PFSK-1 (cell line): ENCODE data around the gene CUX1.

Experiments
- FOXP2 ChIP-seq: optimal IDR thresholded peaks from 2 replicates; pipeline ENCODE3; 2011; ENCODE audit warnings: borderline replicate concordance, control low read depth, inconsistent platforms; ENCODE audit not compliant: insufficient read depth; ENCODE audit errors: extremely low read length, extremely low read depth
- POLR2AphosphoS5 ChIP-seq: IDR thresholded peaks from 2 replicates; pipeline ENCODE4 v1.6.1; 2012; ENCODE audit warnings: low read depth, mild to moderate bottlenecking, control low read depth, low read length, moderate library complexity
- SIN3A ChIP-seq: IDR thresholded peaks from 2 replicates; pipeline ENCODE4 v1.6.1; 2012; ENCODE audit warnings: mild to moderate bottlenecking, low read length, moderate library complexity, borderline replicate concordance; ENCODE audit not compliant: insufficient read depth
- TAF1 ChIP-seq: IDR thresholded peaks from 2 replicates; pipeline ENCODE4 v1.6.1; 2012; ENCODE audit warnings: low read length, control low read depth, borderline replicate concordance; ENCODE audit not compliant: insufficient read depth
- TF ChIP-seq, protein P1 (sequence below), 2 experiments: IDR thresholded peaks; 2 replicates each; pipeline versions ENCODE4 v1.6.1 to v1.8.0; 2011 to 2012; ENCODE audit warnings: low read depth in 2 of 2, low read length in 2 of 2, control low read depth in 1 of 2, inconsistent platforms in 1 of 2, mild to moderate bottlenecking in 1 of 2, moderate library complexity in 1 of 2; ENCODE audit not compliant: insufficient read depth in 1 of 2

Gene CUX1

DNA sequence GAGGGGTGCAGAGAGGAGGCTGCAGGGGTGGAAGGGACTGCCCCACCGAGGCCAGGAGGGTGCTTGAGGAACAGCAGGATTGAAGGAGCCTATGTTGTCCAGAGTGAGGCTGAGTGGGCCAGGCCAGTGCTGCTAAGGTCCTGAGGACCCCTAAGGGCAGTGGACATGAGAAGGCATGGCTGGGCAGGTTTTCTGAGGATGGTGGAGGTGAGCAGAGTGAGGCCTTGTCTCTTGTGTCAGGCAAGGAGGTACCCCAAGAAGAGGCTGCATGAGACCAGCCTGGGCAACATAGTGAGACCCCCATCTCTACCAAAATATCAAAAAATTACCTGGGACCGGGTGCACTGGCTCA is 474.5 kb downstream of the CUX1 start:
- no peak for TF ChIP-seq FOXP2
- TF ChIP-seq POLR2AphosphoS5, result no peak
- TF ChIP-seq, protein P1, sequence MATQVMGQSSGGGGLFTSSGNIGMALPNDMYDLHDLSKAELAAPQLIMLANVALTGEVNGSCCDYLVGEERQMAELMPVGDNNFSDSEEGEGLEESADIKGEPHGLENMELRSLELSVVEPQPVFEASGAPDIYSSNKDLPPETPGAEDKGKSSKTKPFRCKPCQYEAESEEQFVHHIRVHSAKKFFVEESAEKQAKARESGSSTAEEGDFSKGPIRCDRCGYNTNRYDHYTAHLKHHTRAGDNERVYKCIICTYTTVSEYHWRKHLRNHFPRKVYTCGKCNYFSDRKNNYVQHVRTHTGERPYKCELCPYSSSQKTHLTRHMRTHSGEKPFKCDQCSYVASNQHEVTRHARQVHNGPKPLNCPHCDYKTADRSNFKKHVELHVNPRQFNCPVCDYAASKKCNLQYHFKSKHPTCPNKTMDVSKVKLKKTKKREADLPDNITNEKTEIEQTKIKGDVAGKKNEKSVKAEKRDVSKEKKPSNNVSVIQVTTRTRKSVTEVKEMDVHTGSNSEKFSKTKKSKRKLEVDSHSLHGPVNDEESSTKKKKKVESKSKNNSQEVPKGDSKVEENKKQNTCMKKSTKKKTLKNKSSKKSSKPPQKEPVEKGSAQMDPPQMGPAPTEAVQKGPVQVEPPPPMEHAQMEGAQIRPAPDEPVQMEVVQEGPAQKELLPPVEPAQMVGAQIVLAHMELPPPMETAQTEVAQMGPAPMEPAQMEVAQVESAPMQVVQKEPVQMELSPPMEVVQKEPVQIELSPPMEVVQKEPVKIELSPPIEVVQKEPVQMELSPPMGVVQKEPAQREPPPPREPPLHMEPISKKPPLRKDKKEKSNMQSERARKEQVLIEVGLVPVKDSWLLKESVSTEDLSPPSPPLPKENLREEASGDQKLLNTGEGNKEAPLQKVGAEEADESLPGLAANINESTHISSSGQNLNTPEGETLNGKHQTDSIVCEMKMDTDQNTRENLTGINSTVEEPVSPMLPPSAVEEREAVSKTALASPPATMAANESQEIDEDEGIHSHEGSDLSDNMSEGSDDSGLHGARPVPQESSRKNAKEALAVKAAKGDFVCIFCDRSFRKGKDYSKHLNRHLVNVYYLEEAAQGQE (IDR thresholded peaks at IDR 0.05; ENCODE audit: insufficient read depth in 1 of 2, low read depth in 2 of 2, low read length in 2 of 2), result no peak
- no peak for TF ChIP-seq SIN3A
- no peak for TF ChIP-seq TAF1

DNA sequence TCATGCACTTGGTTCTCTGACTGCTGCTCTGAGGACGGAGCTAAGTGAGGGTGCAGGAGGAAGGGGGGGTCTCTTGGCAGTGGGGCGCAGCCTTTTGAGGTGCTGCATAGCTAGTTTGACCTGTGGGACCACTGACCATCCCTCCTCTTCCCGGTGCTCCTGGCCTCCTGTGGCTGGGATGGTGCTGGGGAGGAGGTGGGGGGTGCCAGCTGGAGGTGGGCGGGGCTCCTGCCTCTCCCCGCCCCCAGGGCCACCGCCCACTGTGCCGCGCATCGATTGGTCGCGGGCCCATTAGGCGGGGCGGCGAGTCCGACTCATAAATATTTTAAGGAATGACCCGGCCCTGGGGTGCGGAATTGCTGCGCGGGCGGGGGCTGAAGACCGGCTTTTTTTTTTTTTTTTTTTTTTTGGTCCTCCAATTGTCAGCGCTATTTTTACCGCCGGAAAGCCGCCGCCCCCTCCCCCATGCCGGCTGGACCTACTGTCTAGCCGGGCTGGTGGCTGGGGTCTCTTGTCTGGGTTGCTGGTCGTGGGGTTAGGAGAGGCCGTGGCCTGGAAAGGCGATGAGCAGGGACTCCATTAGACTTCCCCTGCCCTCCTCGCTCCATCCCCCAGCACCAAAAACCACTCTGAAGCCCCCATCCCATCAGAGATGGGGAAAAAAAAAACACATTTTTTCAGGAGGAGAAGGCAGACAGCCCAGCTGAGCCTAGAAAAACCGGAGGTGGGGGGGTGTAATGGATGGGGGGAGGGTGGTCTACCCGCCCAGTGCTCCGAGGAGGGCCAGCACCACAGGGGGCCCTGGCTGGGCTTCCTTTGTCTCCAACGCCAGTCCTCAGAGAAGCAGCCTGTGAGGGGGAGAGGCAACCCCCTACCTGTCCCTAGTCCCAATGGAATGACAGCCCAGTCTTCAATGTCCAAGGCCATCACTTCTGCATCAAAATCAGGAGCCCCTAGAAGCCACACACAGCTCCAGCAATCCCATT is 475.7 kb downstream of the CUX1 start:
- TF ChIP-seq SIN3A (no peak), FOXP2 (no peak), POLR2AphosphoS5 (no peak), TAF1 (no peak)
- TF ChIP-seq, protein P1 (IDR thresholded peaks at IDR 0.05; ENCODE audit: insufficient read depth in 1 of 2, low read depth in 2 of 2, low read length in 2 of 2), result no peak

DNA sequence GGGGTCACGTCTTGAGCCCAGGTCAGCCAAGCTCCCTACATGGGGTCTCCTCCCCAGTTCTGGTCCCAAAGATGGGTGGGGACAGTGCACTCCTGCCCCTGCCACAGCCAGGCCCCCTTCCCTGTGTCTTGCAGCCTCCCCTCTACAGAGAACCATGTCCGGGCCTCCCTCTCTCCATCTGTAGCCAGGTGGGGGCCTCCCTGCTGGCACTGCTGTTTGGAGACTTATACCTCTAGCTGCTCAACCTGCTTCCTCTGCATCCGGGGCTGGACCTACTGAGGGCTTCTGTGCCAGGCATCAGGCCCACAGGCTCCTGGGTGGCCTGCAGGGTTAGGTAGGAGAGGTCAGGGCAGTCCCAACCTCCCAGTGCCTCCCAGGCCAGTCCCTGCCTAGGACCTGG is 477.2 kb downstream of the CUX1 start:
- TF ChIP-seq POLR2AphosphoS5, result no peak
- TF ChIP-seq, protein P1 (IDR thresholded peaks at IDR 0.05; ENCODE audit: insufficient read depth in 1 of 2, low read depth in 2 of 2, low read length in 2 of 2), result no peak

DNA sequence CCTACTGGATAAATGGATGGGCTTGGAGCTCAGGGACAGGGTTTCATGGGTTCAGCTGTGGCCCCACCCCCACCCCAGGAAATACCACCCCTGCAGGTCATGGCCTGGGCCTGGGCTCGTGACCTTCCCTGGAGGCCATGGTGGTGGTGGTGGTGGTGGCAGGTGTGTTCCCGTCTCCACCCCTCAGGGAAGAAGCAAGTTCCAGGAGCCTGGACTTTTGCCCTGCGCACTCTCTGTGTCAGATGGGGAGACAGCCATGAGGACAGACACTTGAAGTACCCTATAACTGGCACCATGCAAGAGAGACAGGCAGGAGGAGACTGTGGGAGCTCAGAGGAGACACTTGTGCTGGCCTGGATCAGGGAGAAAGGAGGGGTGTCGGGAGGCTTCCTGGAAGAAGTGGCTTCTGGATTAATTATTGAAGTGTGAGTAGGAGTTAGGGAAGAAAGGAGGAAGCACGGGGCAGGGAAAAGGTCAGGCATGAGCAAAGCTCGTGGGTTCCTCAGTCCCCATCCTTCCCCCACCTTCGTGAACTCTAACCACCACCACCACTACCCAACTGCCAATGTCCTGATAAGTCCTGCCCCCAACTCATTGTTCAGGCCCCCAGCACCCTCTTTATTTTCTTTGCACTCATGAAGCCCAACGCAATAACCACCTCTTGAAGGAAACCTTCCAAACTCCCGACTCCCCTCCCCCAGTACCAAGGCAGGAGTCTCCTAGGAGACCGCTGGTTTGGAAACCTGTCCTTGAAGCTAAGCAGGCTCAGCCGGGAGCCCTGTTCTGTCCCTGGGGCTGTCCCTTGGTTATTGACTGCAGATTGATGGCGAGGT is 478.1 kb downstream of the CUX1 start:
- no peak for TF ChIP-seq POLR2AphosphoS5
- no peak for TF ChIP-seq FOXP2
- TF ChIP-seq, protein P1 (IDR thresholded peaks at IDR 0.05; ENCODE audit: insufficient read depth in 1 of 2, low read depth in 2 of 2, low read length in 2 of 2), result no peak
- TF ChIP-seq SIN3A, result no peak
- TF ChIP-seq TAF1, result no peak
